Suprapubic skin (tissue), 4 donors: Measurements from ENCODE around the gene PARVA.

ENCODE experiments used
- EP300 ChIP-seq: sonication (generic); formaldehyde crosslinking; IDR thresholded peaks from one replicate; pipeline ENCODE4 v1.6.1; 2017; ENCODE audit warnings: antibody characterized with exemption
- POLR2A ChIP-seq, 2 donors: fragments of 450-650 bp; IDR thresholded peaks; one replicate each; pipeline ENCODE4 v1.6.1; 2017; ENCODE audit warnings: antibody characterized with exemption in 2 of 2, mild to moderate bottlenecking in 2 of 2, moderate library complexity in 2 of 2
- POLR2AphosphoS5 ChIP-seq, 3 donors: sonication (generic); formaldehyde crosslinking; IDR thresholded peaks; one replicate each; pipeline ENCODE4 v1.6.1; 2017; ENCODE audit warnings: antibody characterized with exemption in 3 of 3
- TF ChIP-seq, protein P1 (sequence below), 2 donors: fragments of 200-600 bp in 1 of 2; fragments of 450-650 bp in 1 of 2; sonication (generic) in 1 of 2; IDR thresholded peaks; one replicate each; pipeline ENCODE4 v1.5.1; 2016 to 2019; ENCODE audit warnings: antibody characterized with exemption in 2 of 2, mild to moderate bottlenecking in 1 of 2, moderate library complexity in 1 of 2

- TF ChIP-seq POLR2A (IDR thresholded peaks at IDR 0.05) (no peak), EP300 (no peak), POLR2AphosphoS5 (IDR thresholded peaks at IDR 0.05) (no peak)
- TF ChIP-seq, protein P1, sequence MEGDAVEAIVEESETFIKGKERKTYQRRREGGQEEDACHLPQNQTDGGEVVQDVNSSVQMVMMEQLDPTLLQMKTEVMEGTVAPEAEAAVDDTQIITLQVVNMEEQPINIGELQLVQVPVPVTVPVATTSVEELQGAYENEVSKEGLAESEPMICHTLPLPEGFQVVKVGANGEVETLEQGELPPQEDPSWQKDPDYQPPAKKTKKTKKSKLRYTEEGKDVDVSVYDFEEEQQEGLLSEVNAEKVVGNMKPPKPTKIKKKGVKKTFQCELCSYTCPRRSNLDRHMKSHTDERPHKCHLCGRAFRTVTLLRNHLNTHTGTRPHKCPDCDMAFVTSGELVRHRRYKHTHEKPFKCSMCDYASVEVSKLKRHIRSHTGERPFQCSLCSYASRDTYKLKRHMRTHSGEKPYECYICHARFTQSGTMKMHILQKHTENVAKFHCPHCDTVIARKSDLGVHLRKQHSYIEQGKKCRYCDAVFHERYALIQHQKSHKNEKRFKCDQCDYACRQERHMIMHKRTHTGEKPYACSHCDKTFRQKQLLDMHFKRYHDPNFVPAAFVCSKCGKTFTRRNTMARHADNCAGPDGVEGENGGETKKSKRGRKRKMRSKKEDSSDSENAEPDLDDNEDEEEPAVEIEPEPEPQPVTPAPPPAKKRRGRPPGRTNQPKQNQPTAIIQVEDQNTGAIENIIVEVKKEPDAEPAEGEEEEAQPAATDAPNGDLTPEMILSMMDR (IDR thresholded peaks at IDR 0.05): no peak
Observed at GRCh38 chr11:12363373-12363772, 14.0 kb upstream of the PARVA start.
